Nephron progenitor cell (in vitro differentiated cells): ENCODE measurements around the gene WASF2.
A peak's percentile ranks its signal among the peaks of the same experiment; 100 is the strongest.

ENCODE experiments used
- DNase-seq: peaks from one replicate; pipeline ENCODE4 v3.0.0; 2021
- H3K27ac Mint-ChIP-seq: 2 replicates; pipeline ENCODE4 v1.8.0; 2021; ENCODE audit warnings: mild to moderate bottlenecking, moderate library complexity, mixed read lengths
- H3K27me3 Mint-ChIP-seq: 2 replicates; pipeline ENCODE4 v1.8.0; 2021; ENCODE audit warnings: mild to moderate bottlenecking, low read depth, mixed read lengths; ENCODE audit not compliant: poor library complexity
- H3K36me3 Mint-ChIP-seq: 2 replicates; pipeline ENCODE4 v1.8.0; 2021; ENCODE audit warnings: low read depth, mixed read lengths
- H3K4me1 Mint-ChIP-seq: 2 replicates; pipeline ENCODE4 v1.8.0; 2021; ENCODE audit warnings: mixed read lengths
- H3K4me3 Mint-ChIP-seq: 2 replicates; pipeline ENCODE4 v1.8.0; 2021; ENCODE audit warnings: mild to moderate bottlenecking, moderate library complexity, mixed read lengths
- H3K9me3 Mint-ChIP-seq: 2 replicates; pipeline ENCODE4 v1.8.0; 2021; ENCODE audit warnings: mild to moderate bottlenecking, moderate library complexity, mixed read lengths
- TF ChIP-seq, protein P1 (sequence below): fragments of 200-600 bp; sonication (generic); IDR thresholded peaks from 2 replicates; pipeline ENCODE4 v1.5.0; 2021; ENCODE audit warnings: antibody characterized with exemption

WASF2 gene

DNA sequence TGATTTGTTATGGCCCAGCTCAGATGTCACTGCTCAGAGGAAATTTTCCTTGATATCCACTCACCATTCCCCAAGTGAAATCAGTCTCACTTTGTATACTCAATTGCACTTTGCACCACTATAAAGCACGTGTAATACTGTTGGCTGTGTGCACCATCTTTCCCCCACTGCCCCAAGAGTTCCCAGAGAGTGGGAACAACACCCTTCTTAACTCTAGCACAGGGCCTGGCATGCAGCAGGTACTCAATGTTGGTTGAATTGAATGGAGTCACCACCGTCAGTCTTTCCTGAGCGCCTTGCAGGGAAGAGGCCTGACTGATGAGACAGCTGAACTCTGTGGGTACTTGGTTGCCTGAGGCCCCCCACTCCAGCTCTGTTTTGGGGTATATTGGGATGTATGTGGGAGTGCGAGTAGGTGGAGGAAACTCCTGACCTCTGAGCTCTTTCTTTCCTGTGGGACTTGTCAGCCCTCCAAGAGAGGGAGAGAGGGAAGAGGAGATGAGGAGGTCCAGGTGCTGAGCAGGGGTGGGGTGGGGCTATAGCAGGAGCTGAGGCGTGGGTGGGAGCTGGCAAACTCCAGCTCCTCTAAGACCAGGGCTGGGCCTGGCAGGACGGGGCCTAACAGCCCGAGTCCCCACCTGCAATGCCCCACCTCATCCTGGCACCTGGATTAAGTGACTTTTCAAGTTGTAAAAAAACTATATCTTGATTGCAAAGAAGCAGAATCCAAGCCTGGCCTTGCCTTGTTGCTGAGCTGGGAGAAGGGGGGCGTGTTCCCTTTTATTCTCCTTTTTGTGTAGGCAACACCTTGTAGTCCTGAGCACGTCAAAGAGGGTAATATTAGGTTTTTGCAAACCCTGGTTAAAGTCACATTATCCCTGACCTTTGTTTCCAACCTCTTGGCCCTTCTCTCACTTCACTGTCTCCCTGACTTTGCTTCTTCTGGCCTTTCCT, 19.4 kb upstream of the WASF2 start:
- no peak for DNase-seq
- Mint-ChIP-seq H3K27ac (peak overlapping the region; percentile 97), H3K27me3 (peaks cover 3% of the 10 kb centered on the region), H3K4me1 (peaks cover 74% of the 10 kb centered on the region), H3K4me3 (peak overlapping the region; percentile 38), H3K9me3 (no peaks in the 10 kb centered on the region), H3K36me3 (no peaks in the 10 kb centered on the region)
- TF ChIP-seq, protein P1, sequence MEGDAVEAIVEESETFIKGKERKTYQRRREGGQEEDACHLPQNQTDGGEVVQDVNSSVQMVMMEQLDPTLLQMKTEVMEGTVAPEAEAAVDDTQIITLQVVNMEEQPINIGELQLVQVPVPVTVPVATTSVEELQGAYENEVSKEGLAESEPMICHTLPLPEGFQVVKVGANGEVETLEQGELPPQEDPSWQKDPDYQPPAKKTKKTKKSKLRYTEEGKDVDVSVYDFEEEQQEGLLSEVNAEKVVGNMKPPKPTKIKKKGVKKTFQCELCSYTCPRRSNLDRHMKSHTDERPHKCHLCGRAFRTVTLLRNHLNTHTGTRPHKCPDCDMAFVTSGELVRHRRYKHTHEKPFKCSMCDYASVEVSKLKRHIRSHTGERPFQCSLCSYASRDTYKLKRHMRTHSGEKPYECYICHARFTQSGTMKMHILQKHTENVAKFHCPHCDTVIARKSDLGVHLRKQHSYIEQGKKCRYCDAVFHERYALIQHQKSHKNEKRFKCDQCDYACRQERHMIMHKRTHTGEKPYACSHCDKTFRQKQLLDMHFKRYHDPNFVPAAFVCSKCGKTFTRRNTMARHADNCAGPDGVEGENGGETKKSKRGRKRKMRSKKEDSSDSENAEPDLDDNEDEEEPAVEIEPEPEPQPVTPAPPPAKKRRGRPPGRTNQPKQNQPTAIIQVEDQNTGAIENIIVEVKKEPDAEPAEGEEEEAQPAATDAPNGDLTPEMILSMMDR: no peak

DNA sequence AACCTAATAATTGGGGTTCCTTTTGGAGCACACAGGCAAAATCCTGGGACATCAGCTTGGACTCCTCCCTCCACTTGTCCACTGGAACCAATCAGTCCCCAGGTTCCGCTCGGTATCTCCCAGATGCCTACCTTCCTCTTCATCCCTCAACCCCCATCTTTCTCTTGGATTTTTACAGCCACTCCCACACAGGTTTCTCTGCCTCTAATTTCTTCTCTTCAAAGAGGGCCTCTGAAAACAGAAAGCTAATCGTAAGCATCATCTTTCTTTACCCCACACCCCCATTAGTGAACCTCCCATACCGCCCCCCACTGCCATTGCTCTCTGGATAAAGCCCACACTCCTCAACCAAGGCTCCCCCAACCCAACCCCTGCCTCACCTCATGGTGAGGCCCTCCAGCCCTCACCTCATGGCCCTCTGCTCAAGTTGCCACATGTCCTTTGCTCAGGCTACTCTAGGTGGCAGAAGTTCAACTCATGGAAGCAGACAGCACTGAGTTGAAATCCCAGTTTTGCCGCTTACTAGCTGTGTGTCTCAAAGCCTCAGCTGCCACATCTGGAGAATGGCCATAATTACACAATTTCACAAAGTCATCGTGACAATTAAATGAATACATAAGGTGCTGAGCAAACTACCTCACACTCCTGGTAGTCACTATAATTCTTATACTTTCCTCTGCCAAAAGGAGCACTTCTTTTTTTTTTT, 18.1 kb upstream of the WASF2 start:
- H3K27me3 Mint-ChIP-seq: peaks cover 5% of the 10 kb centered on the region
- H3K9me3 Mint-ChIP-seq: no peaks in the 10 kb centered on the region
- TF ChIP-seq, protein P1: no peak
- H3K36me3 Mint-ChIP-seq: no peaks in the 10 kb centered on the region
- DNase-seq: no peak
- H3K4me1 Mint-ChIP-seq: peaks cover 74% of the 10 kb centered on the region
- peak overlapping the region; percentile 87 for H3K27ac Mint-ChIP-seq
- H3K4me3 Mint-ChIP-seq: no peak overlapping the region

DNA sequence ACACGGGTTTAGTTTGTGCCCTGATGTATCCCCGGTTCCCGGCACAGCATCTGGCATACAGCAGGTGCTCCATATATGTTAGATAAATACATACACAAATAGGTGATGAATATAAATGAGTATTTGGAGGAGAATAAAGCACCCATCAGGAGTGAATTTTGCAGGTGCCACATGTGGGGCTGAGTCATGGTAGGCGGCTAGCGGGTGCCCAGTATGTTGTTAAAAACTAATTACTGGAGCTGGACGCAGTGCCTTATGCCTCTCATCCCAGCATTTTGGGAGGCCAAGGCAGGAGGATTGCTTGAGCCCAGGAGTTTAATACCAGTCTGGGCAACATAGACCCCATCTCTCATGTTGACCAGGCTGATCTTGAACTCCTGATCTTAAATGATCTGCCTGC, 16.7 kb upstream of the WASF2 start:
- DNase-seq: no peak
- no peaks in the 10 kb centered on the region for H3K36me3 Mint-ChIP-seq
- peaks cover 72% of the 10 kb centered on the region for H3K4me1 Mint-ChIP-seq
- peak overlapping the region; percentile 95 for H3K27ac Mint-ChIP-seq
- no peaks in the 10 kb centered on the region for H3K9me3 Mint-ChIP-seq
- no peak overlapping the region for H3K4me3 Mint-ChIP-seq
- peaks cover 7% of the 10 kb centered on the region for H3K27me3 Mint-ChIP-seq
- TF ChIP-seq, protein P1: no peak

DNA sequence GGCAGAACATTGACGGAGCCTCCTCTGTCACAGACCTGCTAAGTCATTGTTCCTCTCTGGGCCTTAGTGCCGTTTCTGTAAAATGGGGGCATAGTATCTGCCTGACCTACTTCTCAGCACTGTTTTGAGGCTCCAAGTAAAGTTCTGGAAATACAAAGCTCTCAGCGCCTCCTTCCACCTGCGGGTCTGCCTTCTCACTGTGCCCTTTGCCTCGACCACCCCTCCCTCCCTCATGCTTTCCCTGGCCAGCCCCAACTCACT, 15.4 kb upstream of the WASF2 start:
- Mint-ChIP-seq H3K9me3 (no peaks in the 10 kb centered on the region), H3K27ac (peak overlapping the region; percentile 95), H3K4me3 (no peak overlapping the region), H3K4me1 (peaks cover 70% of the 10 kb centered on the region), H3K27me3 (peaks cover 4% of the 10 kb centered on the region), H3K36me3 (no peaks in the 10 kb centered on the region)
- TF ChIP-seq, protein P1: no peak
- no peak for DNase-seq

DNA sequence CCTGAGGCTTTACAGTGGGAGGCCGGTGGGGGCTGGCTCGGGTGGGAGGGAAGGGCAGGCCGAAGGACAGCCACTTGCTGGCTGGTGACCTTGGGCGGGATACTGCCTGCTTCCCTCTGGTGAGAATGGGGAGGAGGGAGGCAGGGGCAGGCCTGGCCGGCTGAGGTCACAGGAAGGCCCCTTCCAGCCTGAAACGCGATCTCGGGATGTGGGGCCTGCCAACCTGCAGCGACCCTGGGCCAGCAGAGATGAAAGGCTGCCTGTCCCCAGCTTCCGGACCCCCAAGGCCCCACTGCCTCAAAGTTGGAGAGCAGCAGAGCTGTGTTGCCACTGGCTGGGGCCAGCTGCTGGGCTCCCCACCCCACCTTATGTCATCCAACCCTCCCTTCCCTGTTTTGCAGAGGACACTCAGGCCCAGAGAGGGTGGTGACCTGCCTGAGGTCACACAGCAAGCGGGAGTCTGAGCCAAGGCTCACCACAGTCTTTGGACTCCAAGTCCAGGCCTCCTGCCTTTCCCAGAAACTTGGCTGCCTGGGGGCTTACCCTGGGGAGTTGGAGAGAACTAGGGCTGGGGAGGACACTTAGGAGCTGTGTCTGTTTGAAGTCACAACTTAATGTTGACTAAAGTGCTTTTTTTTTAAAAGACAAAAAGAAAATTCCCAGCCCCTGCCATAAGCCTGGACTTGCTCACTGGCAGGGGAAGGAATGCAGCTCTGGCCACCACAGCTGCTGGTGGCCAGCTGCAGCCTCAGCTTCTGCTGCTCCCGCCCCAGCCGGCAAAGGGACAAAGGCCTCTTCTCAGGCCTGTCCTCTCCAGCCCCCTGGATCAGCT, 14.8 kb upstream of the WASF2 start:
- H3K36me3 Mint-ChIP-seq: no peaks in the 10 kb centered on the region
- H3K4me1 Mint-ChIP-seq: peaks cover 65% of the 10 kb centered on the region
- peak overlapping the region; percentile 99 for H3K27ac Mint-ChIP-seq
- H3K9me3 Mint-ChIP-seq: no peaks in the 10 kb centered on the region
- H3K27me3 Mint-ChIP-seq: peaks cover 4% of the 10 kb centered on the region
- peak; percentile 81 for DNase-seq
- TF ChIP-seq, protein P1: no peak
- H3K4me3 Mint-ChIP-seq: peak overlapping the region; percentile 65
